ENCODE measurements around the gene PTPRE. TPM values are rescaled to one million over a fixed set of nuclear protein-coding genes. Genes with fewer than 3 reads are reported as not detected.

The PTPRE gene
- total RNA-seq, 6 donors from 2014 or later: 49.9 to 89.2 (median 64.2) TPM

DNA sequence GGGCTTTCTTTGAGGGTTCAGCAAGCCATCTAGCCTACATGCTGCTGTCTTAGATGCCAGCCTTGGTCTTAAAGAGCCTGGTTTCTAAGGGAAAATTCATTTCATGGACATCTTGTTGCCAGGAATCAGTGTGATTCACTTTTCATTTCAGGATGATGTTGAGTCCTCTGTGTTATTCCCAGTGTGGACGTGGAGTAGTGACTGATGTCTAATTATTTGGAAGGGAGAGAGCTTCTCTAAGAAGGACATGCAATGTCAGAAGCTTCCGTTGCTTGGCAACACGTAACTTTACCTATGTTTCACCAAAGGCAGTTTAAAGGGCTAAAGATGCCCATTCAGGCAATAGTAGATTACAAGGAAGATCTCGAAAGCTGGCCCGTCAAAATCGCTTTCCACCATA is 89.0 kb downstream of the PTPRE start:
- DNase-seq (no peak), ATAC-seq (ENCODE audit: low FRiP score in 2 of 2) (no peak)
- no peak for TF ChIP-seq EP300 (IDR thresholded peaks at IDR 0.05)
- TF ChIP-seq, protein P1, sequence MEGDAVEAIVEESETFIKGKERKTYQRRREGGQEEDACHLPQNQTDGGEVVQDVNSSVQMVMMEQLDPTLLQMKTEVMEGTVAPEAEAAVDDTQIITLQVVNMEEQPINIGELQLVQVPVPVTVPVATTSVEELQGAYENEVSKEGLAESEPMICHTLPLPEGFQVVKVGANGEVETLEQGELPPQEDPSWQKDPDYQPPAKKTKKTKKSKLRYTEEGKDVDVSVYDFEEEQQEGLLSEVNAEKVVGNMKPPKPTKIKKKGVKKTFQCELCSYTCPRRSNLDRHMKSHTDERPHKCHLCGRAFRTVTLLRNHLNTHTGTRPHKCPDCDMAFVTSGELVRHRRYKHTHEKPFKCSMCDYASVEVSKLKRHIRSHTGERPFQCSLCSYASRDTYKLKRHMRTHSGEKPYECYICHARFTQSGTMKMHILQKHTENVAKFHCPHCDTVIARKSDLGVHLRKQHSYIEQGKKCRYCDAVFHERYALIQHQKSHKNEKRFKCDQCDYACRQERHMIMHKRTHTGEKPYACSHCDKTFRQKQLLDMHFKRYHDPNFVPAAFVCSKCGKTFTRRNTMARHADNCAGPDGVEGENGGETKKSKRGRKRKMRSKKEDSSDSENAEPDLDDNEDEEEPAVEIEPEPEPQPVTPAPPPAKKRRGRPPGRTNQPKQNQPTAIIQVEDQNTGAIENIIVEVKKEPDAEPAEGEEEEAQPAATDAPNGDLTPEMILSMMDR (IDR thresholded peaks at IDR 0.05): no peak
- Histone ChIP-seq H3K4me3 (no peak overlapping the region), H3K4me1 (peaks cover 22 to 41% (median 36%) of the 10 kb centered on the region in 4 donors), H3K27me3 (no peaks in the 10 kb centered on the region), H3K27ac (peak overlapping the region; percentile 26 to 63 (median 58)), H3K36me3 (no peaks in the 10 kb centered on the region), H3K9me3 (no peaks in the 10 kb centered on the region)
- 87 to 91% methylated on average over 6 of the region's 6 CpGs for WGBS, 2 donors

DNA sequence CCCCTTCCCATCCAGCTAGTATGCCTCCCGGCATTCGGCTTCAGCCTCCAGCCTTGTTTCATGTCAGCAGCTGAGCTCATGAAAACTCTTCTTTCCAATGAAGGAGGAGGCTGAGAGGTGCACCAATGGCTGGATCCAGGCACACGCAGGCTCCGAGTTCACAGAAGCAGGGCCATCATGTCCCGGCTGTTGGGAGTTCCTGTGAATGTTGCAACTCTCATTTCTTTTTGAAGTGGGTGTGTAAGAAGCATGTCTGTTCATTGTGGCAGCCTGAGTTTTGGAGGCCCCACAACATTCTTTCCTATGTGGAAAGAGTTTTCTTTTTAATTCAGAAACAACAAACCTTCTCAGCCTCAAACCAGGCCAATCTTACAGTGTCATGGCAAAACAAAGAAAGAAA is 89.7 kb downstream of the PTPRE start:
- Histone ChIP-seq H3K27me3 (no peaks in the 10 kb centered on the region), H3K9me3 (no peaks in the 10 kb centered on the region), H3K4me1 (peaks cover 27 to 39% (median 33%) of the 10 kb centered on the region in 4 donors), H3K36me3 (no peaks in the 10 kb centered on the region), H3K4me3 (no peak overlapping the region), H3K27ac (peak overlapping the region; percentile 26 to 63 (median 59))
- ATAC-seq (ENCODE audit: low FRiP score in 2 of 2) (peak; percentile 59 to 76), DNase-seq (peak in 1 of 2 donors; percentile 77)
- WGBS, 2 donors: 61 to 65% methylated on average over 5 of the region's 5 CpGs
- TF ChIP-seq POLR2A (IDR thresholded peaks at IDR 0.05) (no peak), EP300 (IDR thresholded peaks at IDR 0.05) (peak in 1 of 4 donors; percentile 45), POLR2AphosphoS5 (IDR thresholded peaks at IDR 0.05) (peak; percentile 36 to 70)
- TF ChIP-seq, protein P1 (IDR thresholded peaks at IDR 0.05): no peak

DNA sequence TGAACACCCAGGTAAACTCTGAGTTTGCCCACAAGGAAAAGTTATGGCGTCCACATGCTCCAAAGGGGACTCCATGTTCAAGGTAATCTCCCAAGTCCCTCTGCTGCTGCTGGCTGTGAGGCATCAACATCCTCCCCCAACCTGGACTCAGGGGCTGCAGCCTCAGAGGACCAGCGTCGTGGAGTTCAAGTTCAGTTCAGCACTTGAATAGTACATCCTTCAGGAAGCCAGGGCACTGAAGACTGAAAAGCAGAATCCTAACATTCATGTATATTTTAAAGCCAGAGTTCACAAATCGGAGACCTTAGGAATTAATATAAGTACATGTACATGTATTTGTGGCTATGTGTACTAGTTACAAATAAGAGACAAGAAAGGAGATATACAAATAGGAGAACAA is 90.4 kb downstream of the PTPRE start:
- no peak for ATAC-seq (ENCODE audit: low FRiP score in 2 of 2)
- no peak overlapping the region for H3K4me3 ChIP-seq
- no peaks in the 10 kb centered on the region for H3K9me3 ChIP-seq
- WGBS, 2 donors: 63 to 64% methylated on average over 4 of the region's 4 CpGs
- peak overlapping the region; percentile 39 to 63 (median 52) for H3K27ac ChIP-seq
- no peak for DNase-seq
- H3K27me3 ChIP-seq: no peaks in the 10 kb centered on the region
- TF ChIP-seq POLR2A (IDR thresholded peaks at IDR 0.05) (no peak), POLR2AphosphoS5 (IDR thresholded peaks at IDR 0.05) (no peak), EP300 (IDR thresholded peaks at IDR 0.05) (no peak)
- TF ChIP-seq, protein P1 (IDR thresholded peaks at IDR 0.05): no peak
- peaks cover 21 to 32% (median 27%) of the 10 kb centered on the region in 4 donors for H3K4me1 ChIP-seq
- no peaks in the 10 kb centered on the region for H3K36me3 ChIP-seq

DNA sequence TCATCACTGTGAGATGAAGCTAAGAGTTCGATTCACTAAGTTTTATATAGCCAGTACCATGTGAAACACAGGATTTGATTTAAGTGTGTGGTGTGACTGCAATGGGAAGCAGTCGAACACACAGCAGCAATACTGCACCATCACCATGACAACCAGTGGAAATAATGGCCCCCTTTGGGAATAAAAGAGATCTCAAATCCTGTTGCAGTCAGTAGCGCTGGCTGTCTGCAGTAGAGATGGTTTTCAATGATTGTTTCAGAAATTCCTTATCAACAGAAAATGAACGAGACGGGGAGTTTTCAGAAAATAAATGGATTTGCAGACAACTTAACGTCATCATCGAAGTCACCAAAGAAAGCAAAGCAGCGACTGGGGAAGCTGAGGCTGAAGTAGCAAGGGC is 91.0 kb downstream of the PTPRE start:
- Histone ChIP-seq H3K36me3 (no peaks in the 10 kb centered on the region), H3K9me3 (no peaks in the 10 kb centered on the region), H3K27ac (no peak overlapping the region), H3K4me3 (no peak overlapping the region), H3K4me1 (peaks cover 14 to 26% (median 24%) of the 10 kb centered on the region in 4 donors), H3K27me3 (no peaks in the 10 kb centered on the region)
- no peak for DNase-seq
- peak in 1 of 2 donors; percentile 22 for ATAC-seq (ENCODE audit: low FRiP score in 2 of 2)
- WGBS, 2 donors: 80 to 84% methylated on average over 8 of the region's 8 CpGs
- TF ChIP-seq POLR2A (IDR thresholded peaks at IDR 0.05) (no peak), POLR2AphosphoS5 (IDR thresholded peaks at IDR 0.05) (no peak), EP300 (IDR thresholded peaks at IDR 0.05) (no peak)
- TF ChIP-seq, protein P1 (IDR thresholded peaks at IDR 0.05): no peak

DNA sequence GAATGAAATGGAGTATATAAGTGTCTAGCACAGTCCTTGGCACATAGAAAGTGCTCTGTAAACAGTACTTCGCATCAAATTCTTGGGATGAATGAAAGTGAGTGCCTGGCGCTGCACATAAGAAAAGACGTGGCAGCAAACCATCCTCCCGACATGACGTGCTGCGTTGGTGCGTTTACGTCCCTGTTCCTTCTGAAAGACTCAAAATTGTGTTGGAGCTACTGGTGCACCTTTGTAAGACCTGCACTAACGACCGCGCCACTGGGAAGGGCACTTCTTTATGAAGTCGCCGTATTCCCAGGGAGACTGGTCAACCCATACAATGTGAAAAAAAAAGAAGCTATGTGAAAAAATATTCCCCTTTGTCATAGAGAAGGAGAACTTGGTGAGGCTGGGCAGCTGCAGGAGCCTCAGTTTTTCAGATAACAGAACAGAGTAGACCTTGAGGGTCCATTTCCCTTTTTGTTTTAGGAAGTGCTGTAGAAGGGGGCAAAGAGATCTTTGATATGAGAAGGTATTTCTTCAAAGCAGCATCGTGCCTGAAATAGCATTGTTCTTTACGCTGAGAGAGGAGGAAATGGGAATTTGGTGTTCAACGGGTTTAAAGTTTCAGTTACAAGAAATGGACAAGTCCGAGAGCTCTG is 91.7 kb downstream of the PTPRE start:
- TF ChIP-seq, protein P1 (IDR thresholded peaks at IDR 0.05): no peak
- Histone ChIP-seq H3K4me3 (no peak overlapping the region), H3K27me3 (no peaks in the 10 kb centered on the region), H3K9me3 (no peaks in the 10 kb centered on the region), H3K36me3 (no peaks in the 10 kb centered on the region), H3K4me1 (peaks cover 13 to 26% (median 23%) of the 10 kb centered on the region in 4 donors), H3K27ac (no peak overlapping the region)
- DNase-seq (no peak), ATAC-seq (ENCODE audit: low FRiP score in 2 of 2) (no peak)
- WGBS, 2 donors: 76 to 78% methylated on average over 17 of the region's 17 CpGs

Measured in upper lobe of left lung (tissue), 6 donors.